ENCODE measurements around the gene NUDT1.

NUDT1 gene

GRCh38 chr7:2205036-2205780 lies 36.8 kb upstream of the NUDT1 start:
- DNase-seq = no peak

GRCh38 chr7:2208712-2209111 lies 33.3 kb upstream of the NUDT1 start:
- no peak for DNase-seq

- DNase-seq = peak; percentile 19
Observed at GRCh38 chr7:2209146-2209960, 32.7 kb upstream of the NUDT1 start.

DNA sequence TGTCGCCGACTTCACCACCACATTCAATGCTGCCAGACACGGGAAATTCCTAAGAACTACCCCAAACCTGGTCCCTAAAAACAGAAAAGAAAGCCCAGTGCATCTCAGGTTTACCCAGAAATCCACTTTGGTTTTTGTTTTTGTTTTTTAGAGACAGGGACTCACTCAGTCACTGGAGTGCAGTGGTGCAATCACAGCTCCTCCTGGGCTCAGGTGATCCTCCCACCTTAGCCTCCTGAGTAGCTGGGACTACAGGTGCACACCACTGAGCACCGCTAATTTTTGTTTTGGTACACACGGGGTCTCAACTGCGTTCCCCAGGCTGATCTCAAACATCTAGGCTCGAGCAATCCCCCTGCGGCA lies 32.1 kb upstream of the NUDT1 start:
- no peak for DNase-seq

DNA sequence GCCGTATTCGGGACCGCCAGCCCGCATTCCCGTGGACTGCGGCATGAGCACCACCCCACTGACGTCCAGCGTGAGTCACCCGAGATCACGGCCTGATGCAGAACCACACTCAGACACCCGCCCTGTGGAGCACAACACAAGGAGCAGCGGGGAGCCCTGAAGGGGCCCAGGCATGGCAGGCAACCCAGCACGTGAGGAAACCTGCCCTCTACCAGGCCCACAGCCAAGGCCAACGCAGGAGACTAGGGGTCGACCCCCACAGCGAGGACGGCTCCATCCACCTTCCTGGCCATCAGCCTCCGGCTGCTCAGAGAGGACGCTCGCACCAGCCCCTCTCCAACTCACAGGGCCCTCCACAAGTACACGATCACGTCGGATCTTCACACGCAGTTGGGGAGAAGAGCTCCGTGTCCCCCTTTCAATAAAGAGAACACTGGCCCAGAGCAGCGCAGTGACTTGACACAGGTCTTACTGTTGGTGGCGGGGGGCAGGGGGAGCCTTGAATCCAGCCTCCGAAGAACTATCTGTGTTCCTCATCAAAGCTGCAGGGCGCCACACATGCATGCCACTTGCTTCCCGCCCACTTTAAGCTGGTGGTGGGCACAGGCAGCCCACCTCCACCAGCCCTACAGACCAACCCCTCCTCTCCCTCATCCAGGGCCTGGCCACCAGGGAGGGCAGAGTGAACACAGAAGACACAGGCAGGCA lies 31.3 kb upstream of the NUDT1 start:
- no peak for DNase-seq

DNA sequence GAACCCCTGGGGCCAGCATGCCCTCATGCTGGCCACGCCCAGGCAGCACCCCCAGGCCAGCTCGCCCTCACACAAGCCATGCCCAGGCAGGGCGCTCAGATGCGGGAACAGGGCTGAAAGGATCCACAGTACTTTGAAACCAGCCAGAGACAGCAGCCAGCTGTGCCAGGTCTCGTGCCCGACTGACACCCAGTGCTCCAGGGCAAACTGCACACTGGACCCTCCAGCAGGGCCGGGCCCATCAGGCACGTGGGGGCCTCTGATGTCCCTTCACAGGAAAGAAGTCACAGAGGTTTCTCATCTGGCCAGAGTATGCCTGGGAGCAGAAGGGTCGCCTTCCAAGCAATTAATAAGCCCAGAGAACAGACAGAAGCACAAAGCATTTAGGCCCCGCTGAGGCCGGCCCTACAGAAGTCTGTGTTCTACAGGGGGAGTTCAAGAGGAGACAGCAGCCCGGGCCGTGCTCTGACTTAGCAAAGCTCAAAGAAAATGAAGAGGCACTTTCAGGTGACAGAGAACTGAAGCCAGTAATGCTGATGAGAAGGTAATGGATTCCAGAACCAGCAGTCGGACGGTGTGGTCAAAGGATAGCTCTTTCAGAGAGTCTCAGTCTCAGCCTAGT lies 30.7 kb upstream of the NUDT1 start:
- no peak for DNase-seq

DNA sequence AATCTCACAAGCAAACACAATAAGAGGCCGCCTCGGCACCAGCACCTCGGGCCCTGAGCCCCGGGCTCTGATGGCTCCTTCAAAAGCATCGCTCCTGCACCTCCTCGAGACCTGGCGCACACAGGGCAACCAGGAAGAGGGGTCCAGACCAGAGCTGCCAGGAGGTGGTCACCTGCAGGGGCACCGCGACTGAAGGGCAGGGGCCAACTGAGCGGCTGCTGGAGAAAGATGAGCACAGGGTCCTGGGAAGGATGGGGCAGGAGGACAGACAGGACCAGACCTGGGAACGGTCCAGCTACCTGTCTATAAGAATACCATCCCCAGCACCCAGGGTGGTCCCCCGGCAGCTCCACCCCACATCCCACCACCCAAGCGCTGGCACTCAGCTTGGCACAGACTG lies 30.1 kb upstream of the NUDT1 start:
- no peak for DNase-seq

DNA sequence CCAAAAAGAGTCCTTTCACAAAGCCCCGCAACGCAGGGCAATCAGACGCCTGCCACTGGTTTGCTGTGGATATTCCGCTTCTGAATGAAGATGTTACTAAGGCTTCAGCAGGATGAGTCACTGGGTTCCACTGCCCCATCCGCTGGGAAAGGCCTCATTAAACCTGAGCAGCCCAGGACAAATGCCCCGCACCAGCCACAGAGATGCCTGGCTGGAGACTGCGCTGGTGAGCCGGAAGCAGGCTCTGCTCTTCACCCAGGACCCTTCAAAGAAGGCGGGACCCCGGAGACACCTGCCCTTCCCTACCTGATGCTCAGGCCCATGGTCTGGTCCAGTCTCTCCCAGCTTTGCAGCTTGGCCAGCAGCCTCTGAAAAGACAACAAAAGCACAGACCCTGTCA lies 29.1 kb upstream of the NUDT1 start:
- no peak for DNase-seq

GRCh38 chr7:2213551-2214215 lies 28.3 kb upstream of the NUDT1 start:
- DNase-seq = no peak

GRCh38 chr7:2214636-2215035 lies 27.4 kb upstream of the NUDT1 start:
- no peak for DNase-seq

GRCh38 chr7:2215851-2216250 lies 26.2 kb upstream of the NUDT1 start:
- DNase-seq = no peak

DNA sequence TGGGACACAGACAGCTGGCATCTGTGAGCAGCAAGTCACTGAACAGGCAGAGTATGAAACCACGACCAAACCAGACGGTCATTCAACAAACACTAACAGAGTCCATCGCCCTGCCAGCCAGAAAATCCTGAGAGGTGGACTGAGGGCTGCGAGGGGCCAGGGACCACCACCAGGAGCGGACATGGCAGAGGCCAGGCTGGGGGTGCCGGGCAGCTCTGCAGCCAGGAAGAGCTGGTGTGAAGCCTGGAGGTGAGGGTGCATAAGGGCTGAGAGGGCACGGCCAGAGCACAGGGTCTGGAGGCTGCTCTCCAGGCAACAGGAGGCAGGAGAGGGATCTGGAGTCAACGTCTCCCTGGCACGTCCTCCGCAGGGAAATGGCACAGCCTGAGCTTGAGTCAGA lies 24.8 kb upstream of the NUDT1 start:
- DNase-seq = no peak

DNA sequence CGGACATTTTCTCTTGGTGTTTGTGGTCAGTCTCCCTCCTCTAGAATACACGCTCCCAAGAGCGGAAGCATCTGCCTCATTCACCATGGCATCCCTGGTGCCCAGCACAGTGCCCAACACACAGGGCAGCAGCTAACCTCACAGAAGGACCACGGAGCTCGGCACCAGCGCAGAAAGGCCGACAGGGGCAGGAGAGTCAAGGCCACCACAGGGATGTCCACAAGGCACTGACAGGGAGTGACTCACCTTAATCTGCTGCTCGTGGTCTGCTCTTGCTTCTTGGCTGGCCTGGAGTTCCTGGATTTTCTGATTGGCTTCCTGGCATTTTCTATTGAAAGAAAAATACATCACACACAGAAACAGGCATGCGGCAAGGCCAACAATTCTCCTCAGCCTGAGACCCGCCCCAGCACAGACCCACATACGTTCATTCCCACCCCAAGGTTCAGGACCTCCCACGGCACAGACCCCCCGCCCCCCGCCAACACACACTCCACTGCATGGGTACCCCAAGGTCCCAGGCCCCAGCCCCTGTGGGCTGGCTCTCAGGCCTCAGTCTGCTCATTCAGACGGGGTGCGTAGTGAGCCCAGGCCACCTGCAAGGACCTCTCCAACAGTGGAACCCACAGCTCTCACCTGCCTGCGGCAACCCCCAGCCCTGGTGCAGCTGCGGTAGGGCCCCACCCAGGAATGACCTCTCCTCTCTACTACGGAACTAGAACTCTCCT lies 24.1 kb upstream of the NUDT1 start:
- DNase-seq = no peak

DNA sequence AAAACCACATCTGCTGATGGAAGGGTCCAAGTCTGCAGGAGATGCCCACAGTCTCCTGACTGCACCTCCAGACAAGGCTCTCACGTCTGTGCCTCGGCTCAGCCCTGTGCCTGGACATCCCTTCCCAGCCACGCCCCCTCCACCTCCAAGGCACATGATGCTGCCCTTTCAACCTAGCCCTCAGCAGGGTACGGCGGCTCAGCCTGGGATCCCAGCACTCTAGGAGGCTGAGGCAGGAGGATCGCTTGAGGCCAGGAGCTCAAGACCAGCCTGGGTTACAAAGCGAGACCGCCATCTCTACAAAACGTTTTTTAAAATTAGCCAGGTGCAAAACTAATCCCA lies 23.6 kb upstream of the NUDT1 start:
- no peak for DNase-seq

DNA sequence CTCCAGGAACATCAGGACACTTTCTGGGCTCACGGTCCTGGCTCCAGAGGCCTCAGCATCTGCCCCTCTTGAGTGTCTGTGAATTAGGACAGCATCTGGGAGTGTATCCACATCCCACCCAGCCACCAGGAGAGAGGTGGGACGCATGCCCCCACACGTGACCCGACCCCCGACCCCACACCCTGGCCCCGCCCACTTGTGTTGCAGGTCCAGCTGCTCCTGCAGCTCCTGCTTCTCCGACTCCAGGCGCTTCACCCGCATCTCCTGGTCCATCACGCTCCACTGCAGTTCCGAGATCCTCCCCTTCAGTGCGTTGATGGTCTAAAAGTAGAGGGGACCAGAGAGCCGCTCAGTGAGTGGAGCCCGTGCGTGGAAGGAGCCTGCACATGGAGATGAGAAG lies 22.9 kb upstream of the NUDT1 start:
- no peak for DNase-seq

DNA sequence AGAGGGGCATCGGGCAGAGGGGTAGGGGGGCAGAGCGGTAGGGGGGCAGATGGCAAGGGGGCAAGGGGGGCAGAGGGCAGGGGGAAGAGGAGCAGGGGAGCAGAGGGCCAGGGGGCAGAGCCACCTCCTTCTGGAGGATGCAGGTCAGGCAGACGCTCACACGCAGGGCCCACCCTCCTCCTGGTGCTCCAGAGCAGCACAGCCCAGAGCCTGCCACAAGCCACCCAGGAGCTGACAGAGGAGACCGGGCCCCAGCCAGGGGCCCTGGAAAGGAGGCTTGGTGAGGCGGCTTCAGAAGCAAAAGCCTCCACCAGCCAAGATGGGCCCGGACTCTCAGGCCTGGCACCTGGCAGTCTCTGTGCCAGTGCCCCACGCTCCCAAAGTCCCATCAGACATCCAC lies 22.4 kb upstream of the NUDT1 start:
- DNase-seq = no peak

GRCh38 chr7:2220030-2220429 lies 22.0 kb upstream of the NUDT1 start:
- no peak for DNase-seq

- no peak for DNase-seq
Observed at GRCh38 chr7:2220506-2220905, 21.5 kb upstream of the NUDT1 start.

GRCh38 chr7:2220954-2221353 lies 21.1 kb upstream of the NUDT1 start:
- no peak for DNase-seq

- no peak for DNase-seq
Observed at GRCh38 chr7:2222516-2222915, 19.5 kb upstream of the NUDT1 start.

DNA sequence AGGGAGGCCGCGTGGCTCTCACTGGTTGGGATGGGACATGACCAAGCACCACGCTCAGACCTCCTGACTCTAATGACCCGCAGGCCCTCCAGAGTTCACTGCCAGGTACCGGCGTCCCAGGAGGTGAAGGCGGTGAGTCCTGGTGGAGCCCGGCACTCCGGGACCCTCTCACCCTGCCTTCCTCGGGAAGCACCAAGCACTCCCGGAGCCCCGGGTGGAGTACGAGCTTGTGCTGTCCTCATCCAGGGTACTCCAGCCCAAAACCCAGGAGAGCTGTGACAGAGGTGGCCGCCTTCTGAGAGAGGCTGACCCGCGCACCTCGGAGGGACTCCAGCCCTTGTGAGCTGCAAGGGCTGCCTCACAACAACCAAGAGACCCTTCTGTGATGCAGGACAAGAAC lies 18.7 kb upstream of the NUDT1 start:
- no peak for DNase-seq

GRCh38 chr7:2224491-2224928 lies 17.5 kb upstream of the NUDT1 start:
- no peak for DNase-seq

All from NCI-H1092 (cell line).